NOMO-1 (cell line): ENCODE data around the gene LRP2.

Source experiments
- DNase-seq, 2 experiments: peaks; one replicate each; lab custom pipeline; 2025; ENCODE audit not compliant: unreplicated experiment in 2 of 2; lab: John Stamatoyannopoulos, UW

Gene LRP2

GRCh38 chr2:169254774-169255173, 107.6 kb downstream of the LRP2 start:
- DNase-seq = no peak

- no peak for DNase-seq
Observed at GRCh38 chr2:169247211-169247610, 115.1 kb downstream of the LRP2 start.

- DNase-seq = no peak
Observed at GRCh38 chr2:169240405-169240804, 121.9 kb downstream of the LRP2 start.

- no peak for DNase-seq
Observed at GRCh38 chr2:169237939-169238338, 124.4 kb downstream of the LRP2 start.

- no peak for DNase-seq
Observed at GRCh38 chr2:169237286-169237685, 125.0 kb downstream of the LRP2 start.

- DNase-seq = no peak
Observed at GRCh38 chr2:169232551-169233154, 129.7 kb downstream of the LRP2 start.

GRCh38 chr2:169230204-169230603, 132.1 kb downstream of the LRP2 start:
- no peak for DNase-seq

GRCh38 chr2:169229590-169229989, 132.7 kb downstream of the LRP2 start:
- peak in 1 of 2 experiments; percentile 2 for DNase-seq

- DNase-seq = no peak
Observed at GRCh38 chr2:169225906-169226305, 136.4 kb downstream of the LRP2 start.

- DNase-seq = no peak
Observed at GRCh38 chr2:169225233-169225750, 137.0 kb downstream of the LRP2 start.

GRCh38 chr2:169222665-169223064, 139.7 kb downstream of the LRP2 start:
- peak in 1 of 2 experiments; percentile 24 for DNase-seq

GRCh38 chr2:169221745-169222369, 140.5 kb downstream of the LRP2 start:
- DNase-seq = peak in 1 of 2 experiments; percentile 77

GRCh38 chr2:169210917-169211316, 151.4 kb downstream of the LRP2 start:
- no peak for DNase-seq

GRCh38 chr2:169208026-169208425, 154.3 kb downstream of the LRP2 start:
- DNase-seq = no peak

- no peak for DNase-seq
Observed at GRCh38 chr2:169205176-169205575, 157.2 kb downstream of the LRP2 start.

- DNase-seq = no peak
Observed at GRCh38 chr2:169203952-169204351, 158.4 kb downstream of the LRP2 start.

GRCh38 chr2:169200756-169201155, 161.6 kb downstream of the LRP2 start:
- no peak for DNase-seq

GRCh38 chr2:169193618-169194017, 168.7 kb downstream of the LRP2 start:
- DNase-seq = no peak

GRCh38 chr2:169190197-169190775, 172.0 kb downstream of the LRP2 start:
- DNase-seq = no peak

GRCh38 chr2:169189132-169189531, 173.2 kb downstream of the LRP2 start:
- DNase-seq = no peak

- DNase-seq = no peak
Observed at GRCh38 chr2:169185711-169186110, 176.6 kb downstream of the LRP2 start.

GRCh38 chr2:169184074-169184473, 178.3 kb downstream of the LRP2 start:
- no peak for DNase-seq
